HepG2 (cell line): ENCODE measurements around the gene CALY. TPM values are rescaled to one million over a fixed set of nuclear protein-coding genes. Genes with fewer than 3 reads are reported as not detected.

Experiments used
- CTCF ChIP-seq: sonication (generic); formaldehyde crosslinking; IDR thresholded peaks from 2 replicates; pipeline ENCODE4 v1.5.0; 2020; ENCODE audit warnings: mild to moderate bottlenecking, missing genetic modification reagents, moderate library complexity
- HNRNPLL ChIP-seq: fragments of 200-400 bp; formaldehyde crosslinking; IDR thresholded peaks from 2 replicates; pipeline ENCODE4 v1.6.1; 2017; ENCODE audit warnings: mild to moderate bottlenecking, low read depth, low read length; ENCODE audit not compliant: poor library complexity, severe bottlenecking
- IRX3 ChIP-seq: sonication (generic); formaldehyde crosslinking; IDR thresholded peaks from 2 replicates; pipeline ENCODE4 v1.8.1; 2023; ENCODE audit warnings: mild to moderate bottlenecking, low read depth, missing genetic modification reagents, borderline replicate concordance
- ISX ChIP-seq: sonication (generic); formaldehyde crosslinking; conservative IDR thresholded peaks from 2 replicates; pipeline ENCODE4 v1.5.0; 2020; ENCODE audit warnings: missing genetic modification reagents
- JUND ChIP-seq: sonication (generic); formaldehyde crosslinking; IDR thresholded peaks from 2 replicates; pipeline ENCODE4 v1.8.0; 2022; ENCODE audit warnings: mild to moderate bottlenecking, missing genetic modification reagents
- MAZ ChIP-seq, 2 experiments: sonication (generic) in 1 of 2; formaldehyde crosslinking in 1 of 2; IDR thresholded peaks; 2 replicates each; pipeline versions ENCODE4 v1.5.0 to v1.6.1; 2012 to 2020; ENCODE audit warnings: low read depth in 2 of 2, mild to moderate bottlenecking in 2 of 2, borderline replicate concordance in 1 of 2, improper control_type of control experiment in 1 of 2, low read length in 1 of 2, missing genetic modification reagents in 1 of 2, moderate library complexity in 1 of 2
- NFIB ChIP-seq: sonication (generic); formaldehyde crosslinking; IDR thresholded peaks from 2 replicates; pipeline ENCODE4 v1.9.0; 2021; ENCODE audit warnings: missing genetic modification reagents, mild to moderate bottlenecking, borderline replicate concordance
- PHF20 ChIP-seq: sonication (generic); formaldehyde crosslinking; IDR thresholded peaks from 2 replicates; pipeline ENCODE4 v1.5.0; 2020; ENCODE audit warnings: mild to moderate bottlenecking, missing genetic modification reagents
- PHF8 ChIP-seq: sonication (generic); formaldehyde crosslinking; IDR thresholded peaks from 2 replicates; pipeline ENCODE4 v1.5.0; 2020; ENCODE audit warnings: missing genetic modification reagents
- PLRG1 ChIP-seq: fragments of 450-650 bp; conservative IDR thresholded peaks from 2 replicates; pipeline ENCODE4 v1.6.1; 2016
- RFX1 ChIP-seq: fragments of 450-650 bp; IDR thresholded peaks from 2 replicates; pipeline ENCODE4 v1.6.1; 2017
- TAF1 ChIP-seq: sonication (generic); formaldehyde crosslinking; IDR thresholded peaks from 2 replicates; pipeline ENCODE4 v1.4.0; 2020; ENCODE audit warnings: missing genetic modification reagents
- TBX2 ChIP-seq: sonication (generic); formaldehyde crosslinking; IDR thresholded peaks from 2 replicates; pipeline ENCODE4 v1.5.0; 2020; ENCODE audit warnings: missing genetic modification reagents, mild to moderate bottlenecking, borderline replicate concordance
- ZGPAT ChIP-seq: IDR thresholded peaks from 2 replicates; pipeline ENCODE4 v1.6.1; 2016; ENCODE audit warnings: mild to moderate bottlenecking
- ZNF24 ChIP-seq: fragments of 450-650 bp; IDR thresholded peaks from 2 replicates; pipeline ENCODE4 v1.6.1; 2017; ENCODE audit warnings: antibody characterized with exemption, mild to moderate bottlenecking
- ZNF350 ChIP-seq: sonication (generic); formaldehyde crosslinking; IDR thresholded peaks from 2 replicates; pipeline ENCODE4 v1.4.0; 2020; ENCODE audit warnings: mild to moderate bottlenecking, low read depth, missing genetic modification reagents, borderline replicate concordance
- ZNF432 ChIP-seq: sonication (generic); formaldehyde crosslinking; IDR thresholded peaks from 2 replicates; pipeline ENCODE4 v1.5.0; 2020; ENCODE audit warnings: missing genetic modification reagents, mild to moderate bottlenecking, borderline replicate concordance
- ZNF468 ChIP-seq: sonication (generic); formaldehyde crosslinking; IDR thresholded peaks from 2 replicates; pipeline ENCODE4 v1.8.0; 2022; ENCODE audit warnings: mild to moderate bottlenecking, moderate library complexity, missing genetic modification reagents
- ZNF605 ChIP-seq: sonication (generic); formaldehyde crosslinking; IDR thresholded peaks from 2 replicates; pipeline ENCODE4 v1.8.0; 2022; ENCODE audit warnings: mild to moderate bottlenecking, missing genetic modification reagents
- ZNF652 ChIP-seq: IDR thresholded peaks from 2 replicates; pipeline ENCODE4 v1.6.1; 2016; ENCODE audit warnings: low read depth, borderline replicate concordance
- ZNF788 ChIP-seq: sonication (generic); formaldehyde crosslinking; IDR thresholded peaks from 2 replicates; pipeline ENCODE4 v1.5.0; 2020; ENCODE audit warnings: mild to moderate bottlenecking, missing genetic modification reagents, borderline replicate concordance
- ZSCAN21 ChIP-seq: sonication (generic); formaldehyde crosslinking; IDR thresholded peaks from 2 replicates; pipeline ENCODE4 v1.8.0; 2022; ENCODE audit warnings: mild to moderate bottlenecking, missing genetic modification reagents, moderate library complexity, borderline replicate concordance
- polyA plus RNA-seq, 8 experiments: library from polyadenylated mRNA; depleted of rRNA in 3 of 8; stranded (reverse) in 7 of 8; unstranded in 1 of 8; fragments of >200 nt; fragmentation: Illumina TruSeq in 4 of 8; extraction: Trizol in 4 of 8; gene quantifications; 2 replicates each; pipeline versions ENCODE4 v1.2.1 to v1.2.3, GENCODE V29; 2011 to 2016; ENCODE audit warnings: low read depth in 4 of 8, missing spikeins in 1 of 8, mixed read lengths in 1 of 8; ENCODE audit not compliant: insufficient read depth in 1 of 8
- total RNA-seq, 5 experiments: library from RNA; depleted of rRNA; stranded (reverse); fragments of >200 nt; fragmentation: Illumina TruSeq; extraction: Trizol; gene quantifications; 2 replicates each; pipeline ENCODE4 v1.2.3, GENCODE V29; 2016; ENCODE audit warnings: low read depth in 1 of 5

Gene CALY
- total and polyA plus RNA-seq, 2 of the 13 experiments (the other 11 are each of a cell fraction or from before 2014, with no cell fraction given) = 0.08 TPM; not detected in 1

- TF ChIP-seq NFIB (CRISPR knock-in tag) (no peak), PLRG1 (no peak), RFX1 (no peak), ZGPAT (0 out of 2 replicates have a peak, but pooled peaks have one; percentile 17), ZNF350 (CRISPR knock-in tag) (no peak), ZNF432 (no peak), ZNF605 (CRISPR knock-in tag) (no peak), ZNF24 (0 out of 2 replicates have a peak, but pooled peaks have one; percentile 23), ZNF788 (CRISPR knock-in tag) (0 out of 2 replicates have a peak, but pooled peaks have one; percentile 47), JUND (CRISPR knock-in tag) (peak; percentile 77; the same call in 1 of the 2 replicates), HNRNPLL (peak; percentile 27), ZNF652 (no peak), CTCF (CRISPR knock-in tag) (peak; percentile 10; the same call in 1 of the 2 replicates), TBX2 (CRISPR knock-in tag) (0 out of 2 replicates have a peak, but pooled peaks have one; percentile 8), ISX (no peak), MAZ (IDR thresholded peaks at IDR 0.05; ENCODE audit: borderline replicate concordance, low read depth, low read length) (peak; percentile 56), MAZ (CRISPR knock-in tag; IDR thresholded peaks at IDR 0.05; ENCODE audit: low read depth) (peak; percentile 80), ZSCAN21 (peak; percentile 57; the same call in 1 of the 2 replicates), PHF20 (CRISPR knock-in tag) (0 out of 2 replicates have a peak, but pooled peaks have one; percentile 48), ZNF468 (CRISPR knock-in tag) (no peak), TAF1 (CRISPR knock-in tag) (peak; percentile 51), PHF8 (CRISPR knock-in tag) (peak; percentile 80), IRX3 (CRISPR knock-in tag) (0 out of 2 replicates have a peak, but pooled peaks have one; percentile 28)
These were observed 28.1 kb downstream of the CALY start, which contains the start of the genes TUBGCP2 and ZNF511 (continued) for GRCh38 chr10:133308421-133309099.
